Activated T-cell treated with anti-CD3 and anti-CD28 coated beads, Interleukin-2, amount 50 U/mL, for 72 hours (primary cell): ENCODE results near the gene B3GAT2. TPM values are rescaled to one million over a fixed set of nuclear protein-coding genes. Genes with fewer than 3 reads are reported as not detected.

Source experiments
- ATAC-seq, 2 donors: fragments of 150-1000 bp; cut with Tn5 transposase; replicated peaks in 1 of 2; 2 replicates each; pipeline ENCODE4 v1.10.0; 2021; ENCODE audit warnings: moderate library complexity in 2 of 2, mild to moderate bottlenecking in 1 of 2
- DNase-seq, 2 donors: peaks; one replicate each; pipeline ENCODE4 v3.0.0; 2021 to 2022; ENCODE audit warnings: mixed read lengths in 1 of 2
- H3K27ac Mint-ChIP-seq: one replicate; pipeline ENCODE4 v1.8.0; 2022; ENCODE audit warnings: mild to moderate bottlenecking, moderate library complexity, mixed read lengths
- H3K27me3 Mint-ChIP-seq: one replicate; pipeline ENCODE4 v1.8.0; 2022; ENCODE audit warnings: low read depth, mixed read lengths
- H3K36me3 Mint-ChIP-seq, 2 donors: one replicate each; pipeline ENCODE4 v1.8.0; 2022; ENCODE audit warnings: mixed read lengths in 2 of 2, mild to moderate bottlenecking in 1 of 2; ENCODE audit not compliant: insufficient read depth in 2 of 2
- H3K4me1 Mint-ChIP-seq: one replicate; pipeline ENCODE4 v1.8.0; 2022; ENCODE audit warnings: low read depth, mixed read lengths
- H3K4me3 Mint-ChIP-seq, 2 donors: one replicate each; pipeline ENCODE4 v1.8.0; 2022; ENCODE audit warnings: mild to moderate bottlenecking in 2 of 2, mixed read lengths in 2 of 2, moderate library complexity in 2 of 2
- H3K9me3 Mint-ChIP-seq, 2 donors: one replicate each; pipeline ENCODE4 v1.8.0; 2022; ENCODE audit warnings: mixed read lengths in 2 of 2
- total RNA-seq, 2 donors: library from RNA; stranded (reverse); gene quantifications; one replicate each; pipeline ENCODE4 v1.2.3, GENCODE V29; 2022

Gene B3GAT2
- total RNA-seq, 2 donors from 2014 or later, result not detected

DNA sequence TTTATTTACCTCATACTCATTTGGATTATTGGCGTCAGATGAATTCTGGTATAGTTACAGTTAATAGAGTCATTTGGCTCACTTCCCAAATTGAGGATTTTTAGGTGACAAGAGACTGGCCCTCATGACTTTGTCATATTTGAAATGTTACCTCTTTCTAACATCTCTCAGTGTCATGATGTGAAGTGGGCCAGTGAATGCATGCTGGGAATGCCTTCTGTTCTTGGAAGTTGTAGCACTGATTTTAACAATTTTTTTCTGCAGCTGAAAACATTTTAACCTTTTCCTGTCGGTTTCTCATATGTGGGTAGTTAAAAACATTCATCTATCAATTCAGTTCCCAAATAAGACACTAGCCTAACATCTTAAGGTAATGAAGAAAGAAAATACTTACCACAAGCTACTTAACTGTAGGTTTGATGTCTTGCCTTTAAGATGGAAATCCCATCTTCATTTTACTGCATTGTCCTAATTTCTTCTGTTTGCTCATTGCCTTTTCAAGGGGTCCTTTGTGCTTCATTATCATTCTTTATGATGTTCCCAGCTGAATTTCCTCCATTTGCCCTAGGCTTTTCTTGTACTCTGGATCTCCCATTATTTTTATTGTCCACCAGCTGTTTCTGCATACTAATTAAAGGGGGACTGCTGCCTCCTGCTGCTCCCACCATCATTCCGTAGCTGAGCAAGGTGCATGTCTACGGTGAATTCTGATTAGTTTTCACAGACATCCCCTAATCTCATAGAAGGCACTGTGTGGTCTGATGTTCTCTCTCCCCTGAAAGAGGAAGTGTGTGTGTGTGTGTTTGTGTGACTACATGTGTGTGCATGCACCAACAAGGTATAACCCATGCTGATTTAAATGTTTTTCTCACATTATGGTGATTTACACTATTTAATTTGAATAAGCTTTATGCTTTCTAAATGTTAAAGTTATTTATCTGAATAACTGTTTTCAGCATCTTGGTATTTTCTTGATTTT, 109.5 kb downstream of the B3GAT2 start:
- no peak for ATAC-seq
- no peaks in the 10 kb centered on the region for H3K4me1 Mint-ChIP-seq
- H3K36me3 Mint-ChIP-seq, result peaks cover 0 to 1% of the 10 kb centered on the region in 2 donors
- H3K27me3 Mint-ChIP-seq, result no peaks in the 10 kb centered on the region
- DNase-seq, result no peak
- no peaks in the 10 kb centered on the region for H3K9me3 Mint-ChIP-seq
- no peak overlapping the region for H3K4me3 Mint-ChIP-seq
- H3K27ac Mint-ChIP-seq, result no peak overlapping the region

DNA sequence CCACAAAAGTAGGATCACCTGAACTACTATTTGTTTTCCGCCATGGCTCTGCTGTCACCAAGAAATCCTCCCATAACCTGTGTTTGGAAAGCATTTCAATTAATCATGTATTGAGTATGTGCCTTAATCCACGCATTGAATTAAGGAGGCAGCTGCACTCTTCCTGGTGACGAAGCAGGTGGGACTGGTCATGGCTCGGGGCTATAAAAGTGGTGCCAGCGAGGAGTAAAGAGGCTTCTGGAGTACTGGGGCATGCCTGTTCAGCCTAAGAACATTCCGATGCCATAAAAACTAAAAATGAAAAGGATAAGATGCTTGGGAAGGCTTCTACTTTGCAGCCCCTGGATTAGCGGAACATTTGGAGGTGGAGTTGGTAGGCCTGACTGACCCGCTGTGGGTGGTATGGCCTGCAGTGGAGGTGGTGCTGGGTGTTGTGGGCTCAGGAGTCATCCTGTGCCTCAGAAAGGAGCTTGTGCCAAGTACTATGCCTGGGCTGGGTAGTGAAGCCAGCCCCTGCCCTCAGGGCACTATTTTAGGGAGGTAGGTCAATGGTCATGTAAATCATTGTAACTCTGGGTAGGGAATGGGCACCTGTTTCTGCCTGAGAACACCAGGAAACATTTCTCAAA, 110.5 kb downstream of the B3GAT2 start:
- Mint-ChIP-seq H3K36me3 (peaks cover 0 to 1% of the 10 kb centered on the region in 2 donors), H3K27ac (no peak overlapping the region), H3K4me3 (no peak overlapping the region), H3K27me3 (no peaks in the 10 kb centered on the region), H3K4me1 (no peaks in the 10 kb centered on the region), H3K9me3 (no peaks in the 10 kb centered on the region)
- DNase-seq, result no peak
- no peak for ATAC-seq

DNA sequence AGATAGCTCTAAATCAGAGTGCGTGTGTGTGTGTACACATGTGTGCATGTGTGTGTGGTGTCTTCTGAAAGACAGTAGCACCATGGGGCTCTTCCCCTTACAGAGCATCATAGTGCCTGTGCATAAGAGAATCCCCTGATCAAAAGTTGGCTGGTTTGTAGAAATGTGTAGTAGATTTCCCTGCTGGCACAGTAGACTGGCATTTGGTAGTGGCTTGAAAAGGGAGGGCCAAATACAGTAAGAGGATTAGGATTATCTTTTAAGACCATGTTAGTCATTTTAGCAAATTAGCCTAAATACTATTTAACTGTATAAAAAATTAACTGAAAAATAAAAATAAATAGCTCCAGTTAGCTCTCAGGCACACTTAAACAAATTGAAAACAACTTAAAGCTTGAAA, 112.6 kb downstream of the B3GAT2 start:
- Mint-ChIP-seq H3K9me3 (no peaks in the 10 kb centered on the region), H3K4me3 (no peak overlapping the region), H3K27ac (no peak overlapping the region), H3K36me3 (peaks cover 0 to 1% of the 10 kb centered on the region in 2 donors), H3K4me1 (peaks cover 7% of the 10 kb centered on the region), H3K27me3 (no peaks in the 10 kb centered on the region)
- no peak for DNase-seq
- ATAC-seq, result no peak

DNA sequence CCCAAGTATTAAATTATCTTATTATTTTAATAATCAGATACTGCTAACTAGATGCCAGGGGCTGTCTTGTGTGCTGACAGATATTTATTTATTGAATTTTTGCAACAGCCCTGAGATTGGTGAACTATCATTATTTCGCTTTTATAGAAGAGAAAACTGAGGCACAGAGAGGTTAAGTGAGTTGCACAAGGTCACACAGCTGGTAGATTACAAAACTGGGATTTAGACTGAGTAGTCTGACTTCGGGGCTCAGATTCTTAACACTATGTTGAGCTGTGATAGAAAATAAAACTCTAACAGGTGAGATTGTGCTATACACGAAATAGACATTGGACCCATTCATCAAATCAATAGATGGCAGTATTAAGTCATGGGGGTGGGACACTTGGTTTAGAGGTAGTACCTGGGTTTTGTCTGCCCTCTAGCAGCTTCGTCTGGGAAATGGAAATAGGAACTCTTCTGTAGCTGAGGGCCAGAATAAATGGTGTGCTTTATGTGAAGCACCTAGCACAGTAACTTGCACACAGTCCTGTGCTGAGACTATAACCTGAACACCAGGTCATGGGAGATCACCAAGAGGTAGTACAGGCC, 113.4 kb downstream of the B3GAT2 start:
- no peak overlapping the region for H3K4me3 Mint-ChIP-seq
- no peak for DNase-seq

DNA sequence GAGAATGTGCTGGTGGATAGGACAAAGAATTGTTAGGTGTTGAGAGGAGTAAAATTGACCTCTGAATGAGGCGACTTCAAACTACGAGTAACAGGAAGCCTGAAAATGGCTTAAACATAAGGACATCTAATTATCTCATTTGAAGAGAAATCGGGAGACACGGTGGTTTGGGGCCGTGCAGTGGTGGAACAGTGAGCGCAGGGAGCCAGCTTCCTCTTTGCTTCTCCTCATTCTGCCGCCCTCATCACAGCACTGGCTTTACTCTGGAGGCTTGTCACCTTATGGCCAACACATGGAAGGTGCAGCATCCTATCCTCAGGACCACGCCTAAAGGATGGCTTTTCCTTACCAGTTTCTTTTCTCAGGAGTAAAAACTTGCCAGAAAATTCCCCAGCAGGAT, 114.3 kb downstream of the B3GAT2 start:
- ATAC-seq (no peak), DNase-seq (no peak)
- Mint-ChIP-seq H3K9me3 (no peaks in the 10 kb centered on the region), H3K4me1 (peaks cover 17% of the 10 kb centered on the region), H3K27ac (no peak overlapping the region), H3K27me3 (no peaks in the 10 kb centered on the region), H3K4me3 (no peak overlapping the region), H3K36me3 (peaks cover 0 to 1% of the 10 kb centered on the region in 2 donors)

More for the DNA sequence above, 113.4 kb downstream of the B3GAT2 start:
- no peaks in the 10 kb centered on the region for H3K9me3 Mint-ChIP-seq
- H3K27ac Mint-ChIP-seq, result no peak overlapping the region
- H3K4me1 Mint-ChIP-seq, result peaks cover 16% of the 10 kb centered on the region
- no peaks in the 10 kb centered on the region for H3K27me3 Mint-ChIP-seq
- peaks cover 0 to 1% of the 10 kb centered on the region in 2 donors for H3K36me3 Mint-ChIP-seq
- no peak for ATAC-seq

DNA sequence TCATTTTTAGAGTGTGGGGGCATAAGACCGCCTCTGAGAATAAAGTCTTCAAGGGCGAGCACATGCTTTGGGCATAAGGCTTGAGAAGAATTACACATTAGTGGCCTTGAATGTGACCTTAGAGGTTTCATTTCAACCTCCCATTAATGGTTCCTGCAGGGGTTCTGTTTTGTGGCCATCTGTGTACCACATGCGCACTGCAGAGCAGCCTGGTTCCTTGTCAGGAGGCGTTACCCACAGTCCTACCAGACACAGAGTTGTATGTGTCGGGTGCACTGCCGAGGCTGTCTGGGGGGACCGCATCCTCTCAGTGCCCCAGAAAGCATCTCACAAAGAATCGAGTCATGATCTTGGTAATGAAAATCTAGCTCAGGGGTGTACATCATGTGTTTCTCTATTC, 115.7 kb downstream of the B3GAT2 start:
- Mint-ChIP-seq H3K9me3 (no peaks in the 10 kb centered on the region), H3K4me1 (peaks cover 17% of the 10 kb centered on the region)
- ATAC-seq, result no peak

DNA sequence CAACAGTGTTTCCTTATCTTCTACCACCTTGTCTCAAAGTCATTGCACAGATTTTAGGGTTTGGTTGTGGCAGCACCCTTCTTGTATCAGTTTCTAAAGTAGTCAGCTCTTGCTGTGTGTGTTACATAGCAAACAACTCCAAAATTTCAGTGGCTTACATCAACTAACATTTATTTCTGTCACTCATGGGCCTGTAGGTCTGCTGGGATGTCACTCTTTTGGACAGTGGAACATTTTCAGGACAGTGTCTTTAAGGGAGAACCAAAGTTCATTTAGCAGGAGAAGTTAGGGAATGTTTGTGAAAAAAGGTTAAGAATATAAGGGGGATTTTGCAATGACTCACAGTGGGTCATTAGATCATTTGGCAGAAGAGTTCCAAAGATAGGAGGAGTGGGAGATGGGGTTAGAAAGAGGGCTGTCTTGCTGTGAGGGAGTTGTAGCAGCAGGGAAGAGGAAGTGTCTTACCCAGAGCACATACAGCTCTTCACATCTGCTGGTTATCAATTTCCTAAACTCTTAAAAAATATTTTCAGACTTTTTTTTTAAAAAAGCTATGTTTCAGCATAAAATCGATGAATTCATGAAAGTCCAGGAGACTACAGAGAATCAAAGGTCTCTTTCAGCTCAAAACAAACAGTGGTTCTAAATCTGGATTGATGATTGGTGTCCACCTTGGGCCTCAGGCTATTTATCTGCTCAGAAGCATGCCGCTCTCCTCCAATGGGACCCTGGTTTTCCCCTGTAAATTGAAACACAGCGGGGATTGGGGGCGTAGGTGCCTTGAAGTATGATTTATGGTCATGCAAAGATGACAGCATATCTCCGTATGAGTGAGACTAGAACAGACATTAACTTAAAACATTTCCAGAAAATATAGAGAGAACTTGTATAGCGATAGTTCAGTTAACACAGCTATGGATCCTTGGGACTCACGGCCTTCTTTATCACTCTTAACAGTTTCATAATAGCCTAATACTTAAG, 117.3 kb downstream of the B3GAT2 start:
- peaks cover 17% of the 10 kb centered on the region for H3K4me1 Mint-ChIP-seq
- ATAC-seq (peak; percentile 91), DNase-seq (no peak)
- H3K4me3 Mint-ChIP-seq, result peak overlapping the region in 1 of 2 donors; percentile 4
- H3K36me3 Mint-ChIP-seq, result no peaks in the 10 kb centered on the region
- H3K9me3 Mint-ChIP-seq, result no peaks in the 10 kb centered on the region
- H3K27me3 Mint-ChIP-seq, result no peaks in the 10 kb centered on the region
- peak overlapping the region; percentile 72 for H3K27ac Mint-ChIP-seq

More for the DNA sequence above, 115.7 kb downstream of the B3GAT2 start:
- Mint-ChIP-seq H3K27me3 (no peaks in the 10 kb centered on the region), H3K27ac (no peak overlapping the region), H3K4me3 (no peak overlapping the region), H3K36me3 (no peaks in the 10 kb centered on the region)
- no peak for DNase-seq

DNA sequence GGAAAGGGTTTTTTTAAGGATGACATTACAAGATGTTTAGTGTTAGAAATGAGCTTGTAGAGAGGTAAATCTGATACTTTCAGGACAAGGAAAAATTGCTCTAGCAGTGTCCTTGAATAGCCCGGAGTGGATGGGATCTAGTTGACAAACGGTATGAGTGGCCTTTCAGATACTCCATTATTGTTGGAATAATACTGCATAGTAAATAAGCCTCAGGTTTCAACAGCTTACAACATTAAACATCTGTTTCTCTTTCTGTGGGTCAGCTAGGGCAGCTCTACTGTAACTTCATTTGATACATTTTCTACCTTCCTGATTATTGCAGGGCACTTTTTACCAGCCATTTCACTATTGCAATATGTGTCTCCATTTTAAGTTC, 118.0 kb downstream of the B3GAT2 start:
- Mint-ChIP-seq H3K36me3 (no peaks in the 10 kb centered on the region), H3K27me3 (no peaks in the 10 kb centered on the region), H3K4me3 (no peak overlapping the region), H3K9me3 (no peaks in the 10 kb centered on the region), H3K4me1 (peaks cover 17% of the 10 kb centered on the region), H3K27ac (peak overlapping the region; percentile 72)
- no peak for ATAC-seq
- no peak for DNase-seq

DNA sequence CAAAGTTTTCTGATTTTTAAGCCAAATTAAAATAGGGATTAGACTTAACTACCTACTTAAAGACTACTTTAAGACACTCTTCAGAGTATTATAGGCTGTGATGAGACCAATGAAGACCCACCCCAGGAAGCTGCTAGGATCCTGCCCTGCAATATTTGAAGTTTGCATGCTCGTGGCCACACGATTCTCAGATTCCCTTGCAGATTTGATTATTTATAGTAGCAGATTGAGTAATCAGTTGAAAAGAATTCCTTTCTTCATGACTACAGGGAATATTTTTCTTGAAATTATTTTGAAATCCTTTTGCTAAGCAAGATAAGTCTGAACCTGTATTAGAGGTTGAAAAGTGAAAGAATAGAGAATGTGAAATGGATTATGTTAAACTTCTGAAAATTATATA, 122.3 kb downstream of the B3GAT2 start:
- DNase-seq, result no peak
- Mint-ChIP-seq H3K4me3 (no peak overlapping the region), H3K9me3 (no peaks in the 10 kb centered on the region), H3K4me1 (peaks cover 12% of the 10 kb centered on the region), H3K27me3 (no peaks in the 10 kb centered on the region), H3K36me3 (peaks cover 2% of the 10 kb centered on the region in 2 donors), H3K27ac (no peak overlapping the region)
- no peak for ATAC-seq

DNA sequence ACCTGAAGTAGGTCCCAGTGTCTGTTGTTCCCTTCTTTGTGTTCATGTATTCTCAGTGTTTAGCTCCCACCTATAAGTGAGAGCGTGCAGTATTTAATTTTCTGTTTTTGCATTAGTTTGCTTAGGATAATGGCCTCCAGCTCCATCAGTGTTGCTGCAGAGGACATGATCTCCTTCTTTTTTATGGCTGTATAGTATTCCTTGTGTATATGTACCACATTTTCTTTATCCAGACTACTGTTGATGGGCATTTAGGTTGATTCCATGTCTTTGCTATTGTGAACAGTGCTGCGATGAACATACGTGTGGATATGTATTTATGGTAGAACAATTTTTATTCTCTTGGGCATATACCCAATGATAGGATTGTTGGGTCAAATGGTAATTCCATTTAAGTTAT, 125.4 kb downstream of the B3GAT2 start:
- Mint-ChIP-seq H3K4me1 (no peaks in the 10 kb centered on the region), H3K36me3 (peaks cover 2% of the 10 kb centered on the region in 2 donors), H3K27me3 (no peaks in the 10 kb centered on the region), H3K9me3 (no peaks in the 10 kb centered on the region), H3K4me3 (no peak overlapping the region), H3K27ac (no peak overlapping the region)
- ATAC-seq (no peak), DNase-seq (no peak)

DNA sequence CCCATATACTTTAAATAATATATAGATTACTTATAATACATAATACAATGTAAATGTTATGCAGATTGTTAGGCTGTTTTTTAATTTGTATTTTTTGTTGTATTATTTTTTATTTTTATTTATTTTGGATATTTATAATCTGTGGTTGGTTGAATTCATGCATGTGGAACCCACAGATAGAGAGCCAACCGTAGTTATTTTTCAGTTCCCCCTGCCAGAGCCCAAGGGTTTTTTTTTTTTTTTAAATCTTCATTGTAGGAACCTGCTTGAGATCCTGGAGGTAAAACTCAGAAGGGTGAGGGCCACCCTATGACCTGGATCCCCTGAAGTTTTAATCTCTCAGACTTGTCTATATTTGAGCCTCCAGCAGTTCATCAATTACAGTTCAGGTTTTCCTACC, 133.2 kb downstream of the B3GAT2 start:
- no peak overlapping the region for H3K4me3 Mint-ChIP-seq
- H3K9me3 Mint-ChIP-seq, result peaks cover 0 to 3% of the 10 kb centered on the region in 2 donors
- no peak for DNase-seq

DNA sequence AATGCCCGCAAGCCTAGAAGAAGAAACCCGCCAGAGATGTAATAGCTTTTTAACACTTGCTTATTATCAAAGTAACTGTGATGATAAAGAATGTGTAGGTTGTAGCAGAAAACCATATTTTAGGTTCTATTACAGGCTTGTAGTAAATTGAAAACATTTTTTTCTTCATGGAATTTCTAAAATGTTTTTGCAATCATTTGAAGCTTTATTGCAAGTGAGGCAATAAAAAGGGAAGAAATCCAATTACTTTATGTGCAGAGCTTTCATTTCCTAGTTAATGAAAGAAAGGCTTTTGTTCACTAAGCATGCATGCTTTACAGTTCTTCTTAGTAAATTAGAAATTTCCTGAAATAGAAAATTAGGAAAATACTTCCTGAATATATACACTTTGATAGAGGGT, 135.1 kb downstream of the B3GAT2 start:
- ATAC-seq (no peak), DNase-seq (no peak)
- H3K36me3 Mint-ChIP-seq, result peaks cover 7% of the 10 kb centered on the region in 2 donors
- no peaks in the 10 kb centered on the region for H3K27me3 Mint-ChIP-seq
- H3K4me3 Mint-ChIP-seq, result no peak overlapping the region
- H3K27ac Mint-ChIP-seq, result no peak overlapping the region
- peaks cover 0 to 3% of the 10 kb centered on the region in 2 donors for H3K9me3 Mint-ChIP-seq
- H3K4me1 Mint-ChIP-seq, result no peaks in the 10 kb centered on the region

More for the DNA sequence above, 133.2 kb downstream of the B3GAT2 start:
- no peak overlapping the region for H3K27ac Mint-ChIP-seq
- no peaks in the 10 kb centered on the region for H3K4me1 Mint-ChIP-seq
- no peaks in the 10 kb centered on the region for H3K27me3 Mint-ChIP-seq
- no peak for ATAC-seq
- peaks cover 7% of the 10 kb centered on the region in 2 donors for H3K36me3 Mint-ChIP-seq
